Spleen (tissue), 7 donors: Measurements from ENCODE around the gene GPR78.

Experiments used
- CTCF ChIP-seq, 11 experiments: fragments of 200-600 bp in 7 of 11; fragments of 450-650 bp in 4 of 11; sonication (generic) in 4 of 11; IDR thresholded peaks in 8 of 11; conservative IDR thresholded peaks in 3 of 11; 1 replicate in 7 of 11; 2 replicates in 4 of 11; pipeline versions ENCODE4 v1.4.0 to v1.8.0; 2016 to 2021; ENCODE audit warnings: antibody characterized with exemption in 11 of 11, inconsistent platforms in 4 of 11, mild to moderate bottlenecking in 1 of 11
- POLR2A ChIP-seq, 3 donors: fragments of 450-650 bp; IDR thresholded peaks; one replicate each; pipeline ENCODE4 v1.5.1; 2017; ENCODE audit warnings: antibody characterized with exemption in 3 of 3, mild to moderate bottlenecking in 1 of 3
- POLR2AphosphoS5 ChIP-seq, 3 donors: sonication (generic); formaldehyde crosslinking; IDR thresholded peaks; one replicate each; pipeline ENCODE4 v1.5.1; 2017; ENCODE audit warnings: antibody characterized with exemption in 3 of 3
- donor health status: DM: no; HTN: no; CAD: no; lungs with moderate emphysema.
- donor health status: DM: no; HTN: no; CAD: no.
- donor health status: DM: no; HTN: no; CAD: no.

GRCh38 chr4:8582941-8583654 lies 2.9 kb downstream of the GPR78 start:
- TF ChIP-seq POLR2AphosphoS5 (IDR thresholded peaks at IDR 0.05) (no peak), CTCF (IDR thresholded peaks at IDR 0.05 in 8 of 11, conservative IDR thresholded peaks at IDR 0.05 in 3 of 11) (no peak), POLR2A (IDR thresholded peaks at IDR 0.05) (no peak)
